Measurements from ENCODE around the gene AKR1D1. TPM values are rescaled to one million over a fixed set of nuclear protein-coding genes. Genes with fewer than 3 reads are reported as not detected.

The AKR1D1 gene
- total RNA-seq: not detected

GRCh38 chr7:138076196-138076595, at the start of gene AKR1D1:
TSS of gene AKR1D1 (plus strand) at chr7:138076459. CDS start at chr7:138076519, 60 bp downstream.
- H3K4me1 ChIP-seq: no peaks in the 10 kb centered on the region
- no peak for DNase-seq
- H3K27me3 ChIP-seq: no peaks in the 10 kb centered on the region
- H3K36me3 ChIP-seq: no peaks in the 10 kb centered on the region
- 92% methylated on average over 3 of the region's 3 CpGs for WGBS, 2 donors
- no peak within 1 kb of the TSS for H3K4me3 ChIP-seq (replicated peaks in 1 of 3)
- TF ChIP-seq CTCF (IDR thresholded peaks at IDR 0.05) (no peak), POLR2A (IDR thresholded peaks at IDR 0.05) (no peak)
- no peaks in the 10 kb centered on the region for H3K9me3 ChIP-seq
- no peak within 1 kb of the TSS for H3K27ac ChIP-seq
- intact Hi-C loops (cut with DNase I): no loop called here

- TF ChIP-seq CTCF (IDR thresholded peaks at IDR 0.05) (no peak), POLR2A (IDR thresholded peaks at IDR 0.05) (no peak)
- Histone ChIP-seq H3K4me3 (replicated peaks in 1 of 3) (no peak overlapping the region), H3K9me3 (no peaks in the 10 kb centered on the region), H3K27me3 (no peaks in the 10 kb centered on the region), H3K4me1 (no peaks in the 10 kb centered on the region), H3K27ac (no peak overlapping the region), H3K36me3 (no peaks in the 10 kb centered on the region)
- 39 to 46% methylated on average over 2 of the region's 2 CpGs for WGBS, 2 donors
- intact Hi-C loops (cut with DNase I): no loop called here
- no peak for DNase-seq
These were observed 49.2 kb upstream of the AKR1D1 start for GRCh38 chr7:138027100-138027499.

GRCh38 chr7:138029126-138029525, 47.1 kb upstream of the AKR1D1 start:
- H3K27ac ChIP-seq: no peak overlapping the region
- no peaks in the 10 kb centered on the region for H3K9me3 ChIP-seq
- H3K27me3 ChIP-seq: no peaks in the 10 kb centered on the region
- H3K4me1 ChIP-seq: no peaks in the 10 kb centered on the region
- intact Hi-C loops (cut with DNase I): no loop called here
- H3K4me3 ChIP-seq (replicated peaks in 1 of 3): no peak overlapping the region
- H3K36me3 ChIP-seq: no peaks in the 10 kb centered on the region
- no peak for DNase-seq
- WGBS, 2 donors: 91 to 92% methylated on average over 4 of the region's 4 CpGs
- no peak for TF ChIP-seq CTCF (IDR thresholded peaks at IDR 0.05)
- TF ChIP-seq POLR2A (IDR thresholded peaks at IDR 0.05): no peak

- H3K27me3 ChIP-seq: no peaks in the 10 kb centered on the region
- WGBS, 2 donors: 78 to 86% methylated on average over 2 of the region's 2 CpGs
These were observed 46.3 kb upstream of the AKR1D1 start for GRCh38 chr7:138029941-138030340.

More at GRCh38 chr7:138029941-138030340, 46.3 kb upstream of the AKR1D1 start:
- Histone ChIP-seq H3K27ac (no peak overlapping the region), H3K9me3 (no peaks in the 10 kb centered on the region), H3K4me3 (replicated peaks in 1 of 3) (no peak overlapping the region), H3K4me1 (no peaks in the 10 kb centered on the region), H3K36me3 (no peaks in the 10 kb centered on the region)
- DNase-seq: no peak
- TF ChIP-seq POLR2A (IDR thresholded peaks at IDR 0.05) (no peak), CTCF (IDR thresholded peaks at IDR 0.05) (no peak)
- intact Hi-C loops (cut with DNase I): no loop called here

All from thyroid gland (tissue), 4 donors.